ENCODE data around the gene ANKRD26.
"Not testable (repeated sequence)": the region's sequence is repeated elsewhere in the genome, so short reads cannot be mapped to it uniquely, and the experiment has no call there.

The ANKRD26 gene

DNA sequence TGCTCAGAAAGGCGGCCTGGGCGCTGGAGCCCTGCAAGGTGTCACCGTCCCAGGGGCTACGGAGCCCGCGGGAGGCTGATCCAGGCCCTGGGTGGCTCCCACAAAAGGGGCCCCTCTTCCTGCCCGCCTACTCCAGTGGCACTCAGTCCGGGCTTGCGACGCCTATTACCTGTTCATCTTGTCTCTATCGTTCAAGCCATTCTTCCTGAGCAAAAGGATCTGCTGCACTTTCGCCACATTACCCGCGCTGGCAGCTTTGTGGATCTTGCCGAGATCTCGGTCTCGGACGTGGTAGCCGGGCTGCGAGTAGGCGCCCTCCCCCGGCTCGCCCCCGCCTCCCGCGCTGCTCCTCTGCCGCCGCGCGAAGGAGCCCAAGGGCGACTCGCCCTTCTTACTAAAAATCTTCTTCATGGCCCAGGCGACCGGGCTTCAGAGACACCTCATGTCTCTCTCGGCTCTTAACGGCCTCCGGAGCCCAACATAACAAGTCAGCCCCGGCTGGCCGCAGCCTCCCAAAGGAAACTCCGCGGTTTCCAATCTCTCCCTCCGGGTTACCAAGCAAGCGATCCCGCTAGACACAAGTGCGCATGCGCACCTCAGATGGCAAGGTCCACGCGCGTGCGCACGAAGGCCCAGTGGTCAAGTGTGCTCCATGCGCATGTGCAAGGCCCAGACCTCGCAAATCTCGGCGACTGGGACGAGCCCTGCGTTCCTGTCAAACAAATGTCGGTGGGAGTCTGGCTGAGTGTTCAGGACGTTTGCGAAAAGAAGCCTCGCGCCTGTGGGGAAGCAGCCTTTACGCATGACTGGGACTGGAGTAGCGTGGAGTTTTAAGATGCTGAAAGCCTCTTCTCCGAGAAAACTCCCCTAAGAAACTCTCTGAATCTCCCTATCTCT is at the start of gene ANKRD26:
ANKRD26 (minus strand) TSS at position 579 of the 897 bp plus-strand sequence; CDS start at position 411, 168 bp downstream.
- DNase-seq (ENCODE audit: low spot score) = peak; percentile 99

DNA sequence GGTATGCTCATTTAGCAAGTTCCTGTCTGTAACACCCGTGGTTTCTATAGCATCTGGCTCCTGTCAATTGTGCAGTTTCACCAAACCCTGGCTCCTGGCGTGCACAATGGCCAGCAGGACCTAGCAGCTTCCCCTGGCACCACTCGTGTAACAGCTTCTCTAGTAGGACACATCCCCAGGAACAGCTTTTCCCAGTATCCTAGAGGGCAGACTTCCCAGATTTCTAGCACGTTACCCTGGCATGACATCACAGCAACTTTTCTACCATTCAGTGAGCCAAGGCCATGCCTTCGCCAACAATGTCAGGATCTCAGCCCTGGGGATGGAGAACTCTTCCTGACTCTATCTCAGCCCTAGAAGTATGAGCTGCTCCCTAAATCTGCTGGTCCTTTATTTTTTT is 47.4 kb upstream of the ANKRD26 start:
- DNase-seq (ENCODE audit: low spot score) = no peak

DNA sequence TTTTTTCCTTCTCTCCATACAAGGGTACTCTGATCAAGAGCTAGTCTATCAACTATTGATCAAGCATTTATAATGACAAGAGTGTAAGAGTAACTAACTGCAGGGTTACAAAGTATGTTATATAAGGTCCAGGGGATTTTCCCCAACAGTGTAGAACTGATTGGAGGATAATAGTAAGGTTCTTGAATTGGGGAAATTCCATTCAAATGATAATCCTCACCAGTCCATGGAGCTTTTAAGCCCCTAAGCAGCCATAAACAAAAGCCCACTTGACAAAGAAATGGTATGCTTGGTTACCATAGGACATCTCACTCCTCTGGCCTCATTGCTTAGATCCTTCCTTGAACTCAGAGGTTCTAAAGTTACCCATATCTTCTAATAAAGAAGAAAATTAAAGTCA is 45.6 kb upstream of the ANKRD26 start:
- no peak for DNase-seq (ENCODE audit: low spot score)

DNA sequence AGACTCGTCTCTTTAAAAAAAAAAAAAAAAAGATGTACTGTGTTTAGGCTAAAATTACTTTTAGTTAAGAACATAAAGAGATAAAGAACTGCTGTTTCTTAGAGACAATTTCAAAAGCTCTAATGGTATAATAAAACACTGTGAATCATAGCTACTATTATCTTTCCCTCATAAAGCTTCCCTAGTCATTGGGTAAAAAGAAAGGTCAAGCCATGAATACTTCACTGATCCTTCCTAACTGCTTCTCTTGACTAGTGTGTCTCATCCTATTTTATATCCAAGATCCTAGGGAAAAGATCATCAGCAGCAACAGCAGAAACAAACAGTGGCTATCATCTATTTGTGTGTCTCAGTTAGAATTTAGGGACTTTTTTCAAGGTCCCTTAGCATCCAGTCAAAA is 43.4 kb upstream of the ANKRD26 start:
- DNase-seq (ENCODE audit: low spot score) = no peak

DNA sequence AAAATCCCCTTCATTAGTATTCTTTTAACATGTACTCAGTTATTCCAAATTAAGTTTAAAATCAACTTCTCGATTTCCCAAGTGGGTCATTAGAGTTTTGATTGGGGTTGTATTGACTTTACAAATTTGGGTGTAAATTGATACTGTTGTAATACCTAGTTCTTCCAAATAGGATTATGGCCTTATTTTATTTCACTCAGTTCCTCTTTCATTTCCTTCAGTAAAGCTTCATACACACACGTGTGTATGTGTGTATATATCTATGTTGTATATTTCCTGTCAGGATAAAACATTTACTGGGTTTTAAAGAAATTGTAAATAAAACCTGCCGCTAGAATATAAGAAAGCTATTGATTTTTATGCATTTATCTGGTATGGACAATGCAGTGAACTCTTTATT is 38.0 kb upstream of the ANKRD26 start:
- no peak for DNase-seq (ENCODE audit: low spot score)

DNA sequence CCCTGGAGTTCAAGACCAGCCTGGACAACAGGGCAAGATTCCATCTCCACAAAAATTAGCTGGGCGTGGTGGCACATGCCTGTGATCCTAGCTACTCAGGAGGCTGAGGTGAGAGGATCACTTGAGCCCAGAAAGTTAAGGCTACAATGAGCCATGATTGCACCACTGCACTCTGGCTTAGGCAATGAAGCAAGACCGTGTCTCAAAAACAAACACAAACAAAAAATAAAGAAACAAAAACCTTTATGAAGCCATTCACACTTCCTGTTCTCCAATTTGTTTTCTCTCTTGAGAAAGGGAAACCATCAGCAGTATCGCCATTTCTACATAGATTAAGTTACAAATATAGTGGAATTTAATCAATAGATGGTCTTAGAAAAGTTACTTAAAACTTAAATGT is 34.1 kb upstream of the ANKRD26 start:
- DNase-seq (ENCODE audit: low spot score) = no peak

DNA sequence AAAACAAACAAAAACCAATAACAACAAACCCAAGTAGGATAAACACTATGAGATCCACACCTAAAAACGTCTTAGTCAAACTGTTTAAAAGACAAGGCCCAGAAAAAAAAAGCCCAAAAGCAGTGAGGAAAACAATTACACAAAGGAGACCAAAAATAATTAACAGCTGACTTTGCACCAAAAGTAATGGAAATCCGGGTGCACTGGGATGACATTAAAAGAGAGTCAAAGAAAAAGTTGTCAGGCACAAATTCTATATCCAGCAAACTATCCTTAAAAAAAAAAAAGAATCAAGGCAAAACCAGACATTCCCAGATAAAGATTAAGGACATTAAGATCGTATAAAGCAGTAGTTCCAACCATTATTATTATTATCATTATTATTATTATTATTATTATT is 7.9 kb upstream of the ANKRD26 start:
- no peak for DNase-seq (ENCODE audit: low spot score)

DNA sequence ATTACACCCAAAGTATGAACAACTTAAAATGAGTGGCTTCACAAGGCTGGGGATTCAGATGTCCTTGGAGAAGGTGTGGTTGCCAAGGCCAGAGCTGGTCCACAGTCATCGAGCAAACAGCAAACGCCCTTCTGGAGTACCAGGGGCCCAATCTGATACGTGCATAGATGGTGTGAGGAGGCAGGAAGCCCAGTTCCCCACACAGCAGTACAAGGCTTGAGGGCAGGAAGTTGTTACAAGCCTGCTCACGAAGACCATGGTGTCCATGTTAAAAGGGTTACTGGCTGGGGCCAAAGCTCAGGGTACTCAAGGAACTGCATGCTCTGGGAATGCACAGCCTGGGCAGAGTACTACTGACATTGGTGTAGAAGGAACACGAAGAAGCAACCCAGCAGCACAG is 4.6 kb upstream of the ANKRD26 start:
- DNase-seq (ENCODE audit: low spot score) = no peak

DNA sequence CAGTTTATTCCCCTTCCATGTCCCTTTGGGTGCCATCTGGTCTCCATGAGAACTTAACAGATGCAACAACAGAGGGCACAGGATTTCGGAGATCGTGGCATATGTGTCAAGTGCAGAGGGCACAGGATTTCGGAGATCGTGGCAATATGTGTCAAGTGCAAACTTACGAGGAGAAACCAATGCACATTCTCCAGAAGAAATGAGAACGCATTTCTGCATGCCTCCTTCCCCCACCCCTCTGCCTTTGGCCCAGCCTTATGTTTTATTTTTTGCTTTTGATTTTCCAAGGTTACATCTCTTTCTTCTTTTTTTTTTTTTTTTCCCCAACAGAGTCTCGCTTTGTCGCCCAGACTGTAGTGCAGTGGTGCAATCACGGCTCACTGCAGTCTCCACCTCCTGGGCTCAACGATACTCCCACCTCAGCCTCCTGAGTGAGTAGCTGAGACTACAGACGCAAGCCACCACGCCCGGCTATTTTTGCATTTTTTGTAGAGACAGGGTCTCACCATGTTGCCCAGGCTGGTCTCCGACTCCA is 586 bp upstream of the ANKRD26 start:
- DNase-seq (ENCODE audit: low spot score) = no peak

DNA sequence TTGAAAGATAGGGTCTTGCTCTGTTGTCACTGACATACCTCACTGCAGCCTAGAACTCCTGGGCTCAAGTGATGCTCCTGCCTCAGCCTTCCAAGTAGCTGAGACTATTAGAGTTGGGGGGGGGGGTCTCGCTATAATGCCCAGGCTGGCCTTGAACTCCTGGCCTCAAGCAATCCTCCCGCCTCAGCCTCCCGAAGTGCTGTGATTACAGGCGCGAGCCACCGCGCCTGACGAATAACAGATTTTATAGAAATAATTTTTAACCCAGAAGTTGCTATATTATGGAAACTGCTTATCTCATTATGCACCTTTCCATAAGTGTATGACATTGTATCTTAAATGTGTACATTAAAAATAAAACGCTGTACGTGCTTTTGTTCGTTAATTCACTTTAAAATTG is 846 bp downstream of the ANKRD26 start:
- DNase-seq (ENCODE audit: low spot score) = no peak

DNA sequence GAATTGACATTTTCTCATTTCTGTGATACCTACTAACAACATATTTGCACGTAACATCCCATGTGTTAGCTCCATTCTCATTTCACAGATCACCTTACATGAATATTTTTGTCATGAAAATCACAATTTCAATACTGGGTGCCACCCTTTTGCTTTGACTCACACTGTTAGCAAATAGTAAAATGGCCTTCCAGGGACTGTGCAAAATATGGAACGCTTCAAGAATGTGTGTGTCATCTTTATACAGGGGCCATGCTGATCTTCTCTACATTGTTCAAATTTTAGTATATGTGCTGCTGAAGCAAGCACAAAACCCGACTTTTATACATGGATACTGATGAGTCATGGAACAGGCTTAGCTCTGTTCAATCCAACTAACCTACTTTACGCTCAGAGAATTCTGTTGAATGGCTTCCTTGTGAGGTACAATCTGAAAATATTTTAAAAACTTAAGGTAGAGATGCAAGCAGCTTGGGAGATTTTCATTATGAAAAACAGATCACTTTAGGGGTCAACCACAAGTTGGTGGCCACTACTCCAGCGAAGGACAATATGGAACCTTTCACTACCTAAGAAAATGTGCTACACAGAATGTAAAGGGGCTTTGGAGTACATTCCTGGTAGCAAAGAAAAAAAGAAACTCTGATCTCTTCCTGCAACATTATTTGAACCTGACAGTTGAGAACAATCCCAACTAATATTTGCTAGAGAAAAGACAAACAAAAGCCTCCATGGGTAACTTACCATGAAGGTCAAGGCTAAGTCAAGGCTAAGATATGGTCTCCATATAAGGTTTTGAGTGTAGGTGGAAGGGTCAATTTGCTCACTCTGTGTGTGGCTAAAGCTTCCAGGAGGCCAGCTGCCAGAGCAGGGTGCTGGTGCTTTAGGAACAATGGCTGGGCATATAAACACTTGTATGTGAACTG is 11.9 kb downstream of the ANKRD26 start:
- DNase-seq (ENCODE audit: low spot score) = no peak

DNA sequence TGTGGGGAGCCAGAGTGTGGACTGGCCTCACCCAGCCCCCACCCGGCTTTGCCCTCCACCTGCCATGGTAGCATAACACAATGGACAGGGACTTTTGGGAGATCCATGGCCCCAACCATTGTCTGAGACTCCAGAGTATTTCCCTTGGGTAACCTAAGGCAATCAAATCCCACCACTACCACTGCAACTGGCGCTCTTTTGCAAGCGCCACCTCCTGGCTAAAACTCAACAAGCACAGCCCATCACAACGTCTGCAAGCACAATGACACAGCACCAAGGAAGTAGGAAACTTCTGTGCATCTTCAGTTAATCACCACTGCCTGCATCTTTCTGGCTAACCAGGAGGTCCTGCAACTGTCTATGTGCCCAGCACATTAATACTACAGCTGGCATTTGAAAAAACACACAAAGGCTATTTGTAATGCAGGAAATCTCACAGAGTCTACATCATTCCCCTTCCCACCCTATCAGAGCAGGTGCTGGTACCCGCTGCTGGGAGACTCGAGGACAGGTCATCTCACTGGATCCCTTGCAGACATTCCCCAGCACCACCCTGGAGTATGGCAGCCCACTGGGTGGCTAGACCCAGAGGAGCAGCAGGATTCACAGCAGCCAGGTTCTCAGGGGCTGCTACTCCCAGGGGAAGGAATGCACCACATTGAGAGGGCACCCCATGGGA is 27.7 kb downstream of the ANKRD26 start:
- DNase-seq (ENCODE audit: low spot score) = no peak

DNA sequence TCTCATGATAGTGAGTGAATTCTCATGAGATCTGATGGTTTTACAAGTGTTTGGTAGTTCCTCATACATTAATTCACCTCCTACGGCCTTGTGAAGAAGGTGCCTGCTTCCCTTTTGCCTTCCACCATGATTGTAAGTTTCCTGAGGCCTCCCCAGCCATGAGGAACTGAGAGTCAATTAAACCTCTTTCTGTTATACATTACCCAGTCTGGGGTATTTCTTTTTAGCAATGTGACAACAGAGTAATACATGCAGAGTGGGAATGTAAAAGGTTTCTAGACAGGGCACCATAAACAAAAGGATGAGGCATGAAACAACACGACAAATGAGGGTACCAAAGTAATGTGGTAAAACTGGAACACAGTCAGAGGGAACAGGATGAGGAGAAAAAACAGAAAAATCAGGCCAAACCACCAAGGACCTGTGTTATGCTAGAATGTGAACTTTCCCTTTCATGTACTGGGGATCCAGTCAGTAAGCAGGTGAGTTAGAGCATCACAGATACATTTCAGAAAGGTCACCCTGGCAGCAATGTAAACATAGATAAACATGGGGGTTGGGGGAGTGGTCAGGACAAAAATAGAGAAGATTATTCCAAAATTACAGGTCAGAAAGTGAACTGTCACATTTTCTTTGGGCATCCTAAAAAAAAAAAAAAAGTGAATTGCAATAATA is 31.9 kb downstream of the ANKRD26 start:
- DNase-seq (ENCODE audit: low spot score) = no peak

DNA sequence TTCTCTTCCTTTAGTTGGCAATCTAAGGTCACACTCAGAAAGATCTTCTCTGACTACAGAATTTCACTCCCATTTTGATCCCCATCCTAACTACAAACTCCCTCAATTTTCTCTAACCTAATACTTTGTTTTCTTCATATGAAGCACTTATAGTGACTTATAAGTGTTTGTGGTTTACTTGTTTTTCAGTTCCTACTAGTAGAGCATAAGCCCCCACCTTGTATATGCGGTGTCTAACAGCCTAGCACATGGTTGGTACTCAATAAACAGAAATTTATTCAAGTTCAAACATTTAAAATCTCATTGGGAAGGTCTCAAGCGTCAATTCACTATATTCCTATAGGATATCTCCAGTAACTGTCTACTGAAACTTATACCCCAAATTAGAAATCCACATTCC is 35.2 kb downstream of the ANKRD26 start:
- no peak for DNase-seq (ENCODE audit: low spot score)

DNA sequence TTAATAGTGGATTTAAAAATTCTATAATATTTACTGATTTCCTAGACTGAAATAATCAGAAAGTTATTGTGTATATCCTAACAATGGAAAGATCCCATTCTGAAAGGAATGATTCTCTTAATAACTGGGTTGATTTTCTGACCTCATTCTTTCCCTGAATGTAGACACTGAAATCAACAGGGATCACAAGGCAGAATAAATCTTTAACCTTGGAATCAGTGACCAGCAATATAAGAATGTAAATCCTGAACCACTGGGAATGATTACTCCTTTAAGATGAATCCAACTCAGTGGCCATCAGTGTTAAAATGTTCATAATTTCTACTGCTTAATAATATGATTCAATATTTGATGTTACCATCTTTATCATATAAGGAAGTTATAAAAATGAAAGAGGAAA is 47.6 kb downstream of the ANKRD26 start:
- DNase-seq (ENCODE audit: low spot score) = no peak

DNA sequence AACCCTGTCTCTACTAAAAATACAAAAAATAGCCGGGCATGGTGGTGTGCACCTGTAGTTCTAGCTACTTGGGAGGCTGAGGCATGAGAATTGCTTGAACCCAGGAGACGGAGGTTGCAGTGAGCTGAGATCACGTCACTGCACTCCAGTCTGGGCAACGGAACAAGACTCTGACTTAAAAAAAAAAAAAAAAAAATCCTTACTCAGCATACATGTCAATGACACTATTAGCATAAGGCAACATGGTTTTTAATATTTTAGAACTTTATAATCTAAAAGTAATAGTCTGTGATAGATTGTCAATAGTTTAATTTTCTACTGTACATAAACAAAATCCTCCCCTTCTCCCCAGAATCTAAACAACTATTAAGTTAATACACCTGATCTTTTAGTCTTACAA is 55.0 kb downstream of the ANKRD26 start:
- not testable (repeated sequence) for DNase-seq (ENCODE audit: low spot score)

DNA sequence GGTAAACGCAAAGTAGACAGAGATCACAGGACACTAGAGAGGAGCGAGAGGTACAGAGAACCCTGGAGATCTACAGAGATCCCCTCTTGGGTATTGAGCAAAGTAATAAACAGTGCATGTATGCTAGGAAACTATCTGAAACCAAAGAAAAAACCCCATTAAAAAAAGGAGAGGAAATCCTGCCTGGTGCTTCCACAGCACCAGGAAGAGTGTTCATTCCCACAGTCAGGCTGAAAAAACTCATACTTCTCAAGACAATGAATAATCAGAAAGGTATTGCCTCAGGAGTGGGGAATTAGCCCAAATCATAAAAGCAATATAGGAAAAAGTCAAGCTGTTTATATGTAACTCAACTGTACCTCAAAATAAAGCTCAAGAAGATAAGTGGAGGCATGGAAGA is 59.1 kb downstream of the ANKRD26 start:
- no peak for DNase-seq (ENCODE audit: low spot score)

DNA sequence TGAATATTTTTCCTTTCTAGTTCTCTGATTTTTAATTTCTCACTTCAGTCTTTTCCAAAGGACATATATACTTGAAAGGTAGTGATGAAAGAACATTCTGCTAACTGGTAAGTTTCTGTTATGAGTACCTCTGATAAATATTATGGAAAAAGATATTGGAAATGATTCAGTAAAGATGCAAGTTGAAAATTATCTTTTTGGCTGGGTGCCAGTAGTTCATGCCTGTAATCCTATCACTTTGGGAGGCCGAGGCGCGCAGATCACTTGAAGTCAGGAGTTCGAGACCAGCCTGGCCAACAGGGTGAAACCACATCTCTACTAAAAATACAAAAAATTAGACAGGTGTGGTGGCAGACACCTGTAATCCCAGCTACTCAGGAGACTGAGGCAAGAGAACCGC is 62.1 kb downstream of the ANKRD26 start:
- no peak for DNase-seq (ENCODE audit: low spot score)

DNA sequence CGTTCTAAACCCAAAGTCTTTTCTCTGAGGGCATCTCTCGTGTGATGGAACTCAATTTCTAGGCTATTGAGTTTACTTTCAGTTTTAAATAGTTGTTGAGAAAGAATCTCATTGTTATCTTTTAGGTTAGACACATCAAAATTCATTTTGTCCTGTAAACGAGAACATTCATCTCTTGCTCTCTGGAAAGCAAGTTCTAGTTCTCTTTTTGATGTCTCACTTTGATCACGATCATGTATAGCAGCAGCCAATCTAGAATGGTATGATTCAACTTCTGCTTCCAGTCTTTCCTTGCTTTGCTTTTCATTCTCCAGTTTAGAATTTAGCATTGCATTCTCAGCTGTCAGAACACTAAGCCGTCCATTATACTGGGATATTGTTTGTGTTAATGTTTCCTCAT is 65.1 kb downstream of the ANKRD26 start:
- no peak for DNase-seq (ENCODE audit: low spot score)

DNA sequence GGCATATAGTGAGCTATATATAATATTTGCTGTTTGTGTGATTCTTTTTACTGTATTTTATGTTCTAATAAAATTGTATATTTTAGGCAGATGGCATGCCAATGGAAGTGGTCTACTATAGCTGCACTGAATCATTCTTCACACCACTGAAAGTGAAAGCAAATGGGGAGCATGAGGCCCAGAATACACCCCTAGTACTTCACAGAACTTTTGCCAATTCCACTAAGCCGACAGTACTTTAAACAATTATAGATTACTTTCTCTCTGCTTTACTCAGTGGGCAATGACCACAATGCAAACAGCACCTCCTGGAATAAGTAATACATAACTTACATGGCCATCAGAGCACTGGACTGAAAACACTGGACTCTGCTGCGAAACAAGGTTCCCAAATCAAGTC is 70.2 kb downstream of the ANKRD26 start:
- no peak for DNase-seq (ENCODE audit: low spot score)

DNA sequence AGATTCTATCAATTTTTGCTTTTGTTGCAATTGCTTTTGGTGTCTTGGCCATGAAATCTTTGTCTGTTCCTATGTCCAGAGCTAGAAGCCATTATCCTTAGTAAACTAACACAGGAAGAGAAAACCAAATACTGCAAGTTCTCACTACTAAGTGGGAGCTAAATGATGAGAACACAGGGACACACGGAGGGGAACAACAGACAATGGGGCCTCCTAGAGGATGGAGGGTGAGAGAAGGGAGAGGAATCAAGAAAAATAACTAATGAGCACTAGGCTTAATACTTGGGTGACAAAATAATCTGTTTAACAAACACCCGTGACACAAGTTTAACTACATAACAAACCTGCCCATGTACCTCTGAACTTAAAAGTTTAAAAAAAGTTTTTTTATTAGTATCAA is 78.2 kb downstream of the ANKRD26 start:
- DNase-seq (ENCODE audit: low spot score) = no peak

DNA sequence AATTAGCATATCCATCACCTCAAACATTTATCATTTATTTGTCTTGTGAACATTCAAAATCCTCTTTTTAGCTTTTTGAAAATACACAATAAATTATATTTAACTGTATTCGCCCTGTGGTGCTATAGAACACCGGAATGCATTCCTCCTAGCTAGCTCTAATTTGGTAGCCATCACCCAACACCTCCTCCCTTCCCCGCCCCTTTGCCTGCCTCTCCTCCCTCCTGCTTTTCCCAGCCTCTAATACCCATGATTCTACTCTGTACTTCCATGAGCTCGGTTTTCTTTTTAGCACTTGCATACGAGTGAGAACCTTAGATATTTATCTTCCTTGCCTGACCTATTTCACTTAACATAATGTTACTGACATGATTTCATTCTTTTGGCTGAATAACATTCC is 80.1 kb downstream of the ANKRD26 start:
- no peak for DNase-seq (ENCODE audit: low spot score)
